ENCODE results near the gene C16orf89. TPM values are rescaled to one million over a fixed set of nuclear protein-coding genes. Genes with fewer than 3 reads are reported as not detected.
"Not testable (repeated sequence)": the region's sequence is repeated elsewhere in the genome, so short reads cannot be mapped to it uniquely, and the experiment has no call there.

The C16orf89 gene
- total RNA-seq, 6 experiments from 2014 or later = not detected

- no peak for DNase-seq
- Mint-ChIP-seq H3K9me3 (no peaks in the 10 kb centered on the region), H3K27me3 (ENCODE audit: insufficient read depth) (peaks cover 15% of the 10 kb centered on the region), H3K4me3 (no peak overlapping the region), H3K4me1 (ENCODE audit: low read depth) (no peaks in the 10 kb centered on the region), H3K36me3 (ENCODE audit: low read depth) (no peaks in the 10 kb centered on the region), H3K27ac (no peak overlapping the region)
- no peak for TF ChIP-seq CTCF (IDR thresholded peaks at IDR 0.05)
These were observed 10.6 kb downstream of the C16orf89 start for GRCh38 chr16:5054876-5055865.

GRCh38 chr16:5046914-5047313 is 18.8 kb downstream of the C16orf89 start:
- no peak overlapping the region for H3K27ac Mint-ChIP-seq
- H3K4me3 Mint-ChIP-seq = no peak overlapping the region
- peaks cover 9% of the 10 kb centered on the region for H3K4me1 Mint-ChIP-seq (ENCODE audit: low read depth)
- TF ChIP-seq CTCF (IDR thresholded peaks at IDR 0.05) = no peak
- DNase-seq = no peak
- H3K9me3 Mint-ChIP-seq = no peaks in the 10 kb centered on the region
- H3K27me3 Mint-ChIP-seq (ENCODE audit: insufficient read depth) = peaks cover 11% of the 10 kb centered on the region
- no peaks in the 10 kb centered on the region for H3K36me3 Mint-ChIP-seq (ENCODE audit: low read depth)

- no peaks in the 10 kb centered on the region for H3K9me3 Mint-ChIP-seq
- no peak for TF ChIP-seq CTCF (IDR thresholded peaks at IDR 0.05)
- DNase-seq = no peak
- H3K36me3 Mint-ChIP-seq (ENCODE audit: low read depth) = no peaks in the 10 kb centered on the region
- H3K27ac Mint-ChIP-seq = no peak overlapping the region
- no peak overlapping the region for H3K4me3 Mint-ChIP-seq
- H3K27me3 Mint-ChIP-seq (ENCODE audit: insufficient read depth) = peaks cover 15% of the 10 kb centered on the region
- peaks cover 22% of the 10 kb centered on the region for H3K4me1 Mint-ChIP-seq (ENCODE audit: low read depth)
These were observed 20.1 kb downstream of the C16orf89 start for GRCh38 chr16:5045499-5046115.

GRCh38 chr16:5044581-5044980 is 21.2 kb downstream of the C16orf89 start:
- DNase-seq; H3K4me3 Mint-ChIP-seq; H3K27ac Mint-ChIP-seq; H3K36me3 Mint-ChIP-seq (ENCODE audit: low read depth); H3K9me3 Mint-ChIP-seq: not testable (repeated sequence)
- peaks cover 15% of the 10 kb centered on the region for H3K27me3 Mint-ChIP-seq (ENCODE audit: insufficient read depth)
- H3K4me1 Mint-ChIP-seq (ENCODE audit: low read depth) = peaks cover 24% of the 10 kb centered on the region

- H3K36me3 Mint-ChIP-seq (ENCODE audit: low read depth) = no peaks in the 10 kb centered on the region
- H3K4me3 Mint-ChIP-seq = no peak overlapping the region
- DNase-seq = no peak
- peaks cover 24% of the 10 kb centered on the region for H3K4me1 Mint-ChIP-seq (ENCODE audit: low read depth)
- peaks cover 15% of the 10 kb centered on the region for H3K27me3 Mint-ChIP-seq (ENCODE audit: insufficient read depth)
- no peak overlapping the region for H3K27ac Mint-ChIP-seq
- no peak for TF ChIP-seq CTCF (IDR thresholded peaks at IDR 0.05)
- H3K9me3 Mint-ChIP-seq = no peaks in the 10 kb centered on the region
These were observed 21.7 kb downstream of the C16orf89 start for GRCh38 chr16:5044011-5044540.
